Endothelial cell of umbilical vein (primary cell): Measurements from ENCODE around the gene FTO. TPM values are rescaled to one million over a fixed set of nuclear protein-coding genes. Genes with fewer than 3 reads are reported as not detected.

Source experiments
- BruUV-seq: library from RNA; stranded (reverse); fragments of 400-500 nt; replicated peaks from 2 replicates; lab custom pipeline; 2021; lab: Mats Ljungman, UMichigan
- CTCF ChIA-PET: fragments of 300-600, 350-600 bp; sonication (Branson Sonifier 250); formaldehyde crosslinking; loops from one replicate; lab custom pipeline; 2021; ENCODE audit warnings: antibody characterized with exemption, inconsistent platforms; lab: Charles Lee
- POLR2A ChIA-PET: fragments of 300-600, 350-600 bp; sonication (Branson Sonifier 250); formaldehyde crosslinking; loops from one replicate; lab custom pipeline; 2021; ENCODE audit warnings: antibody characterized with exemption, inconsistent platforms; lab: Charles Lee
- DNase-seq: peaks from one replicate; pipeline ENCODE4 v3.0.0-alpha.2; 2011; ENCODE audit warnings: low read depth, low spot score
- FAIRE-seq: peaks from 2 replicates; lab custom pipeline; 2011; peaks lifted over from hg19 to GRCh38; lab: Jason Lieb, UNC
- H2AFZ ChIP-seq: 2 replicates; pipeline ENCODE4 v1.6.0; 2012; ENCODE audit warnings: low read depth, low read length, control low read depth, inconsistent platforms
- H3K27ac ChIP-seq: 2 replicates; pipeline ENCODE4 v1.5.1; 2011; ENCODE audit warnings: low read depth, mild to moderate bottlenecking, control low read depth, low read length, moderate library complexity; ENCODE audit not compliant: insufficient read depth
- H3K27me3 ChIP-seq, 2 experiments: 2 replicates each; pipeline versions ENCODE4 v1.6.0 to v1.6.1; 2011; ENCODE audit warnings: low read length in 2 of 2, mixed read lengths in 1 of 2; ENCODE audit not compliant: control insufficient read depth in 2 of 2, insufficient read depth in 2 of 2
- H3K36me3 ChIP-seq, 2 experiments: 2 replicates in 1 of 2; 3 replicates in 1 of 2; pipeline ENCODE4 v1.5.1; 2011; ENCODE audit warnings: low read length in 2 of 2, mild to moderate bottlenecking in 1 of 2, moderate library complexity in 1 of 2; ENCODE audit not compliant: control insufficient read depth in 2 of 2, insufficient read depth in 2 of 2; ENCODE audit errors: extremely low read depth in 1 of 2
- H3K4me1 ChIP-seq: 3 replicates; pipeline ENCODE4 v1.5.1; 2011; ENCODE audit warnings: mild to moderate bottlenecking, low read length; ENCODE audit not compliant: control insufficient read depth, insufficient read depth; ENCODE audit errors: extremely low read depth
- H3K4me2 ChIP-seq: 2 replicates; pipeline ENCODE4 v1.6.1; 2011; ENCODE audit warnings: low read length, control low read depth, mixed read lengths; ENCODE audit not compliant: insufficient read depth
- H3K4me3 ChIP-seq, 3 experiments: fragments of 200-600 bp in 1 of 3; sonication (generic), shearing (Covaris generic) in 1 of 3; replicated peaks in 1 of 3; 2 replicates each; pipeline ENCODE4 v1.5.1; 2011 to 2016; ENCODE audit warnings: control low read depth in 3 of 3, low read length in 3 of 3, mild to moderate bottlenecking in 2 of 3, inconsistent platforms in 1 of 3, low read depth in 1 of 3, moderate library complexity in 1 of 3; ENCODE audit not compliant: insufficient read depth in 1 of 3
- H3K79me2 ChIP-seq: 2 replicates; pipeline ENCODE4 v1.6.0; 2012; ENCODE audit warnings: low read length, inconsistent platforms; ENCODE audit not compliant: control insufficient read depth, insufficient read depth
- H3K9ac ChIP-seq: replicated peaks from 2 replicates; pipeline ENCODE3; 2011; ENCODE audit warnings: low read length, control low read depth; ENCODE audit not compliant: insufficient read depth; ENCODE audit errors: extremely low read depth
- H3K9me1 ChIP-seq: replicated peaks from 3 replicates; pipeline ENCODE4 v1.6.0; 2011; ENCODE audit warnings: mild to moderate bottlenecking, low read length; ENCODE audit not compliant: control insufficient read depth, insufficient read depth; ENCODE audit errors: extremely low read depth
- H3K9me3 ChIP-seq: replicated peaks from 2 replicates; pipeline ENCODE4 v1.5.1; 2012; ENCODE audit warnings: low read length, inconsistent platforms; ENCODE audit not compliant: control insufficient read depth, insufficient read depth
- H4K20me1 ChIP-seq: replicated peaks from 2 replicates; pipeline ENCODE3; 2011; ENCODE audit warnings: mild to moderate bottlenecking, low read length; ENCODE audit not compliant: control insufficient read depth, insufficient read depth; ENCODE audit errors: extremely low read depth
- EZH2 ChIP-seq: IDR thresholded peaks from 2 replicates; pipeline ENCODE4 v1.6.1; 2012; ENCODE audit warnings: borderline replicate concordance, low read depth, mild to moderate bottlenecking, moderate library complexity, low read length, inconsistent platforms; ENCODE audit not compliant: severe bottlenecking
- FOS ChIP-seq: IDR thresholded peaks from 2 replicates; pipeline ENCODE4 v1.6.1; 2011; ENCODE audit warnings: mild to moderate bottlenecking, low read length, moderate library complexity, borderline replicate concordance; ENCODE audit not compliant: insufficient read depth
- GATA2 ChIP-seq: IDR thresholded peaks from 2 replicates; pipeline ENCODE4 v1.7.0; 2011; ENCODE audit warnings: low read depth, mild to moderate bottlenecking, moderate library complexity, mixed read lengths, low read length; ENCODE audit not compliant: insufficient read length, insufficient read depth
- JUN ChIP-seq: IDR thresholded peaks from 2 replicates; pipeline ENCODE4 v1.6.1; 2011; ENCODE audit warnings: borderline replicate concordance, low read depth; ENCODE audit not compliant: insufficient read length, insufficient read depth
- MYC ChIP-seq: IDR thresholded peaks from one replicate; pipeline ENCODE4 v1.6.1; 2011; ENCODE audit warnings: mild to moderate bottlenecking, low read depth, low read length
- POLR2A ChIP-seq: IDR thresholded peaks from 2 replicates; pipeline ENCODE4 v1.6.1; 2012; ENCODE audit warnings: low read depth, mild to moderate bottlenecking, control low read depth, low read length
- POLR2AphosphoS5 ChIP-seq: IDR thresholded peaks from 2 replicates; pipeline ENCODE4 v1.6.1; 2012; ENCODE audit warnings: low read depth, mild to moderate bottlenecking, control low read depth, low read length, moderate library complexity; ENCODE audit not compliant: insufficient read depth
- dilution Hi-C: fragments of 300-500 bp; cut with MboI; formaldehyde crosslinking; loops from one replicate; pipeline ENCODE4 v1.15.0; 2019; ENCODE audit warnings: low sequenced_read_pairs; ENCODE audit not compliant: extremely low pct_ligation_motif_present
- intact Hi-C: fragments of 100-400 bp; cut with micrococcal nuclease; formaldehyde crosslinking; loops from one replicate; pipeline ENCODE4 v1.10.0; 2022
- polyA plus RNA-seq, 4 experiments: library from polyadenylated mRNA; depleted of rRNA in 3 of 4; stranded (reverse) in 3 of 4; unstranded in 1 of 4; fragments of >200 nt; gene quantifications; 2 replicates each; pipeline versions ENCODE4 v1.2.1 to v1.2.3, GENCODE V29; 2011 to 2012; ENCODE audit warnings: missing spikeins in 1 of 4
- total RNA-seq: library from RNA; stranded (reverse); gene quantifications from 2 replicates; pipeline ENCODE4 v1.2.3, GENCODE V29; 2021
- TF ChIP-seq, protein P1 (sequence below), 2 donors: IDR thresholded peaks; 1 replicate in 1 of 2; 2 replicates in 1 of 2; pipeline ENCODE4 v1.5.1; 2011; ENCODE audit warnings: low read length in 2 of 2, mild to moderate bottlenecking in 2 of 2, moderate library complexity in 2 of 2, control low read depth in 1 of 2, inconsistent platforms in 1 of 2, low read depth in 1 of 2; ENCODE audit not compliant: insufficient read depth in 1 of 2; ENCODE audit errors: extremely low read depth in 1 of 2
- TF ChIP-seq, protein P2 (sequence below): IDR thresholded peaks from 2 replicates; pipeline ENCODE4 v1.6.1; 2011; ENCODE audit not compliant: insufficient read depth, insufficient read length

Gene FTO
- total and polyA plus RNA-seq, 2 donors (not counting 3 experiments of a cell fraction or from before 2014, with no cell fraction given): 48.6 to 87.1 TPM

DNA sequence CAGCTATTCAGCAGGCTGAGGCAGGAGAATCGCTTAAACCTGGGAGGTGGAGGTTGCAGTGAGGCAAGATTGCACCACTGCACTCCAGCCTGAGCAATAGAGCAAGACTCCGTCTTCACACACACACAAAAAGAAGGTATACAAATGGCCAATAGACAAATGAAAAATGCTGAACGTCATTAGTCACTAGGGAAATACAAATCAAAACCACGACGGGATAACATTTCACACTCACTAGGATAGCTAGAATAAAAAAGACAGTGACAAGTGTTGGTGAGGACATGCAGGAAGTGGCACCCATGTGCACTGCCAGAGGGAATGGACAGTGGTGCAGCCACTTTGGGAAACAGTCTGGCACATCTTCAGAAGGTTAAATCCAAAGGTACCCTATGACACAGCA is 172.9 kb downstream of the FTO start:
- no peaks in the 10 kb centered on the region for H3K79me2 ChIP-seq
- no peak overlapping the region for H2AFZ ChIP-seq
- no peak overlapping the region for H3K27ac ChIP-seq
- no peaks in the 10 kb centered on the region for H3K4me1 ChIP-seq
- H3K4me2 ChIP-seq: no peak overlapping the region
- intact Hi-C loops (no loop called here), dilution Hi-C loops (no loop called here)
- H3K4me3 ChIP-seq: no peak overlapping the region
- FAIRE-seq: no peak
- H3K27me3 ChIP-seq: no peaks in the 10 kb centered on the region
- no peak overlapping the region for H3K9ac ChIP-seq
- no peaks in the 10 kb centered on the region for H4K20me1 ChIP-seq
- TF ChIP-seq GATA2 (no peak), FOS (no peak)
- H3K9me1 ChIP-seq: no peaks in the 10 kb centered on the region
- DNase-seq: no peak
- peaks cover 0 to 3% of the 10 kb centered on the region in 2 experiments for H3K36me3 ChIP-seq
- CTCF ChIA-PET: interaction anchor here (3.1 kb wide), 1 partner anchor 15 kb away, joined by 16 read pairs; no protein-coding TSS in a partner anchor
- H3K9me3 ChIP-seq: no peaks in the 10 kb centered on the region
- POLR2A ChIA-PET: no interaction called here
- BruUV-seq: no TSS peak

DNA sequence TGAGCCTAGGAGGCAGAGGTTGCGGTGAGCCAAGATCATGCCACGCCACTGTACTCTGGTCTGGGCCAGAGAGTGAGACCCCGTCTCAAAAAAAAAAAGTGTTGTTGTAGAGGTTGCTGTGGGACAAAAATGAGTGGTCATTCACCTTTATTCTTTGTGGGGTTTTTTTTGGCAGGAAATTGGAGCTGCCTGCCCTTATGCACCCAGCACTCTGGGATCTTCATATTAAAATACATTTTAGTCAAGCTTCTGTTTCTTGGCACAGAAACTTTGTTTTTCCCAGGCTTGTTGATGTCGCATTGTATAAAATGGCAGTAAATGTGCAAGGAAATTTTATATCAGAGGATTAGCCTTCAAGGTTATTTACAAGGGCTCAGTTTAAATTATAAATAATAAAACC is 174.3 kb downstream of the FTO start:
- TF ChIP-seq, protein P1, sequence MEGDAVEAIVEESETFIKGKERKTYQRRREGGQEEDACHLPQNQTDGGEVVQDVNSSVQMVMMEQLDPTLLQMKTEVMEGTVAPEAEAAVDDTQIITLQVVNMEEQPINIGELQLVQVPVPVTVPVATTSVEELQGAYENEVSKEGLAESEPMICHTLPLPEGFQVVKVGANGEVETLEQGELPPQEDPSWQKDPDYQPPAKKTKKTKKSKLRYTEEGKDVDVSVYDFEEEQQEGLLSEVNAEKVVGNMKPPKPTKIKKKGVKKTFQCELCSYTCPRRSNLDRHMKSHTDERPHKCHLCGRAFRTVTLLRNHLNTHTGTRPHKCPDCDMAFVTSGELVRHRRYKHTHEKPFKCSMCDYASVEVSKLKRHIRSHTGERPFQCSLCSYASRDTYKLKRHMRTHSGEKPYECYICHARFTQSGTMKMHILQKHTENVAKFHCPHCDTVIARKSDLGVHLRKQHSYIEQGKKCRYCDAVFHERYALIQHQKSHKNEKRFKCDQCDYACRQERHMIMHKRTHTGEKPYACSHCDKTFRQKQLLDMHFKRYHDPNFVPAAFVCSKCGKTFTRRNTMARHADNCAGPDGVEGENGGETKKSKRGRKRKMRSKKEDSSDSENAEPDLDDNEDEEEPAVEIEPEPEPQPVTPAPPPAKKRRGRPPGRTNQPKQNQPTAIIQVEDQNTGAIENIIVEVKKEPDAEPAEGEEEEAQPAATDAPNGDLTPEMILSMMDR (IDR thresholded peaks at IDR 0.05; ENCODE audit: extremely low read depth in 1 of 2, insufficient read depth in 1 of 2, low read depth in 1 of 2, low read length in 2 of 2): no peak
- TF ChIP-seq POLR2A (no peak), JUN (no peak), EZH2 (no peak), GATA2 (no peak), POLR2AphosphoS5 (no peak), MYC (no peak)
- TF ChIP-seq, protein P2, sequence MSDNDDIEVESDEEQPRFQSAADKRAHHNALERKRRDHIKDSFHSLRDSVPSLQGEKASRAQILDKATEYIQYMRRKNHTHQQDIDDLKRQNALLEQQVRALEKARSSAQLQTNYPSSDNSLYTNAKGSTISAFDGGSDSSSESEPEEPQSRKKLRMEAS: no peak
- CTCF ChIA-PET: interaction anchor here (0.8 to 3.1 kb wide), 4 partner anchors 9 to 329 kb away, joined by 3 to 16 read pairs (median 4); no protein-coding TSS in a partner anchor
- DNase-seq (peak; percentile 49), FAIRE-seq (no peak)
- no peak overlapping the region for H3K9ac ChIP-seq
- no peaks in the 10 kb centered on the region for H3K79me2 ChIP-seq
- H3K36me3 ChIP-seq: peaks cover 0 to 3% of the 10 kb centered on the region in 2 experiments
- no peaks in the 10 kb centered on the region for H4K20me1 ChIP-seq
- H2AFZ ChIP-seq: no peak overlapping the region
- intact Hi-C loops (no loop called here), dilution Hi-C loops (no loop called here)
- no peak overlapping the region for H3K4me2 ChIP-seq
- POLR2A ChIA-PET: no interaction called here
- H3K27me3 ChIP-seq: no peaks in the 10 kb centered on the region
- H3K27ac ChIP-seq: no peak overlapping the region
- no peaks in the 10 kb centered on the region for H3K4me1 ChIP-seq
- no peak overlapping the region for H3K4me3 ChIP-seq
- H3K9me1 ChIP-seq: no peaks in the 10 kb centered on the region
- no TSS peak for BruUV-seq
- no peaks in the 10 kb centered on the region for H3K9me3 ChIP-seq
